HEK293 (cell line): ENCODE results near the gene IL36RN.

ENCODE experiments used
- ATF2 ChIP-seq: fragments of 450-650 bp; formaldehyde crosslinking; IDR thresholded peaks from 2 replicates; pipeline ENCODE4 v1.5.1; 2016; ENCODE audit warnings: missing biosample characterization, missing genetic modification characterization, low read depth
- CTCF ChIP-seq: fragments of 450-650 bp; formaldehyde crosslinking; IDR thresholded peaks from 2 replicates; pipeline ENCODE4 v1.5.1; 2016; ENCODE audit warnings: missing biosample characterization, missing genetic modification characterization
- ZBTB21 ChIP-seq: fragments of 450-650 bp; formaldehyde crosslinking; IDR thresholded peaks from 2 replicates; pipeline ENCODE4 v1.5.1; 2017; ENCODE audit warnings: missing biosample characterization, missing genetic modification characterization
- ZNF121 ChIP-seq: fragments of 450-650 bp; formaldehyde crosslinking; IDR thresholded peaks from 2 replicates; pipeline ENCODE4 v1.5.1; 2016; ENCODE audit warnings: missing biosample characterization, missing genetic modification characterization

GRCh38 chr2:113039158-113039557 lies 19.8 kb upstream of the IL36RN start:
- no peak for TF ChIP-seq CTCF
- no peak for TF ChIP-seq ZNF121
- TF ChIP-seq ZBTB21 (tag by site-specific recombination): no peak
- no peak for TF ChIP-seq ATF2 (tag by site-specific recombination)
